Brain microvascular endothelial cell (primary cell): ENCODE data around the gene THEMIS.
"Not testable (repeated sequence)": the region's sequence is repeated elsewhere in the genome, so short reads cannot be mapped to it uniquely, and the experiment has no call there.

ENCODE experiments used
- DNase-seq: peaks from one replicate; pipeline ENCODE4 v3.0.0-alpha.2; 2020
- H3K27ac ChIP-seq: fragments of 250-450 bp; sonication (Bioruptor Pico); 2 replicates; pipeline ENCODE4 v1.5.1; 2020; ENCODE audit warnings: mild to moderate bottlenecking, moderate library complexity
- H3K27me3 ChIP-seq: fragments of 250-450 bp; sonication (Bioruptor Pico); replicated peaks from 2 replicates; pipeline ENCODE4 v1.5.1; 2020; ENCODE audit warnings: mild to moderate bottlenecking
- H3K36me3 ChIP-seq: fragments of 250-450 bp; sonication (Bioruptor Pico); replicated peaks from 2 replicates; pipeline ENCODE4 v1.5.1; 2020; ENCODE audit warnings: mild to moderate bottlenecking
- H3K4me3 ChIP-seq: 2 replicates; pipeline ENCODE4 v1.5.1; 2011; ENCODE audit warnings: low read depth, mild to moderate bottlenecking, control low read depth, low read length, moderate library complexity
- CTCF ChIP-seq: IDR thresholded peaks from 2 replicates; pipeline ENCODE4 v1.5.1; 2011; ENCODE audit warnings: low read depth, mild to moderate bottlenecking, moderate library complexity, low read length, control low read depth, inconsistent platforms; ENCODE audit errors: missing control alignments
- in situ Hi-C: cut with HindIII; loops from 2 replicates; pipeline ENCODE4 v1.10.0; 2017; ENCODE audit warnings: low sequenced_read_pairs, low pct_ligation_motif_present

THEMIS gene

GRCh38 chr6:127893541-127893940 lies 7.3 kb downstream of the THEMIS start:
- DNase-seq: no peak
- no peak for TF ChIP-seq CTCF
- no peaks in the 10 kb centered on the region for H3K27me3 ChIP-seq
- no peak overlapping the region for H3K27ac ChIP-seq
- no peak overlapping the region for H3K4me3 ChIP-seq
- in situ Hi-C loops: no loop called here
- H3K36me3 ChIP-seq: no peaks in the 10 kb centered on the region

- TF ChIP-seq CTCF: no peak
- no peak for DNase-seq
- no peaks in the 10 kb centered on the region for H3K27me3 ChIP-seq
- H3K36me3 ChIP-seq: no peaks in the 10 kb centered on the region
- in situ Hi-C loops: no loop called here
- H3K27ac ChIP-seq: no peak overlapping the region
- H3K4me3 ChIP-seq: no peak overlapping the region
Observed at GRCh38 chr6:127891731-127892326, 9.0 kb downstream of the THEMIS start.

- DNase-seq: no peak
- in situ Hi-C loops: no loop called here
- no peaks in the 10 kb centered on the region for H3K27me3 ChIP-seq
- H3K36me3 ChIP-seq: no peaks in the 10 kb centered on the region
- no peak for TF ChIP-seq CTCF
- H3K4me3 ChIP-seq: no peak overlapping the region
- no peak overlapping the region for H3K27ac ChIP-seq
Observed at GRCh38 chr6:127886603-127887002, 14.3 kb downstream of the THEMIS start.

- no peaks in the 10 kb centered on the region for H3K27me3 ChIP-seq
- in situ Hi-C loops: no loop called here
- H3K4me3 ChIP-seq: no peak overlapping the region
- H3K36me3 ChIP-seq: no peaks in the 10 kb centered on the region
- no peak for DNase-seq
- H3K27ac ChIP-seq: no peak overlapping the region
- no peak for TF ChIP-seq CTCF
Observed at GRCh38 chr6:127884134-127884533, 16.7 kb downstream of the THEMIS start.

GRCh38 chr6:127881949-127882348 lies 18.9 kb downstream of the THEMIS start:
- H3K4me3 ChIP-seq, in situ Hi-C loops, H3K36me3 ChIP-seq: not testable (repeated sequence)

GRCh38 chr6:127880429-127880828 lies 20.4 kb downstream of the THEMIS start:
- H3K27me3 ChIP-seq: no peaks in the 10 kb centered on the region
- no peaks in the 10 kb centered on the region for H3K36me3 ChIP-seq
- in situ Hi-C loops: no loop called here
- no peak for TF ChIP-seq CTCF
- H3K27ac ChIP-seq: no peak overlapping the region
- H3K4me3 ChIP-seq: no peak overlapping the region
- DNase-seq: no peak

More at GRCh38 chr6:127881949-127882348, 18.9 kb downstream of the THEMIS start:
- not testable (repeated sequence) for H3K27me3 ChIP-seq, DNase-seq, H3K27ac ChIP-seq
